HepG2 (cell line): ENCODE measurements around the gene ZNF287. TPM values are rescaled to one million over a fixed set of nuclear protein-coding genes. Genes with fewer than 3 reads are reported as not detected.
A peak's percentile ranks its signal among the peaks of the same experiment; 100 is the strongest.

Source experiments
- DBP ChIP-seq: sonication (generic); formaldehyde crosslinking; IDR thresholded peaks from 2 replicates; pipeline ENCODE4 v1.4.0; 2020; ENCODE audit warnings: missing genetic modification reagents; ENCODE audit errors: not compliant biosample characterization
- GABPB1 ChIP-seq: IDR thresholded peaks from 2 replicates; pipeline ENCODE4 v1.6.1; 2016; ENCODE audit warnings: mild to moderate bottlenecking, missing genetic modification reagents, moderate library complexity, missing compliant biosample characterization
- HOMEZ ChIP-seq: IDR thresholded peaks from 2 replicates; pipeline ENCODE4 v1.6.1; 2016; ENCODE audit warnings: low read depth
- MIER3 ChIP-seq: IDR thresholded peaks from 2 replicates; pipeline ENCODE4 v1.6.1; 2016; ENCODE audit warnings: missing compliant biosample characterization, borderline replicate concordance
- NCOA1 ChIP-seq: sonication (generic); formaldehyde crosslinking; IDR thresholded peaks from 2 replicates; pipeline ENCODE4 v1.9.0; 2021; ENCODE audit warnings: missing genetic modification reagents
- ZBTB40 ChIP-seq, 2 experiments: fragments of 450-650 bp in 1 of 2; sonication (generic) in 1 of 2; formaldehyde crosslinking in 1 of 2; IDR thresholded peaks; 2 replicates each; pipeline versions ENCODE4 v1.6.1 to v1.8.0; 2016 to 2022; ENCODE audit warnings: antibody characterized with exemption in 1 of 2, mild to moderate bottlenecking in 1 of 2, missing genetic modification reagents in 1 of 2
- ZNF281 ChIP-seq: sonication (generic); formaldehyde crosslinking; IDR thresholded peaks from 2 replicates; pipeline ENCODE4 v1.4.0; 2020; ENCODE audit warnings: missing genetic modification reagents, borderline replicate concordance
- ZNF484 ChIP-seq: sonication (generic); formaldehyde crosslinking; IDR thresholded peaks from 2 replicates; pipeline ENCODE4 v1.5.1; 2020; ENCODE audit warnings: mild to moderate bottlenecking, low read depth, missing genetic modification reagents, borderline replicate concordance
- ZNF7 ChIP-seq: IDR thresholded peaks from 2 replicates; pipeline ENCODE4 v1.6.1; 2016; ENCODE audit warnings: missing biosample characterization, missing genetic modification reagents
- ZNF761 ChIP-seq: sonication (generic); formaldehyde crosslinking; conservative IDR thresholded peaks from 2 replicates; pipeline ENCODE4 v1.4.0; 2020; ENCODE audit warnings: mild to moderate bottlenecking, missing genetic modification reagents
- ZNF777 ChIP-seq: sonication (generic); formaldehyde crosslinking; IDR thresholded peaks from 2 replicates; pipeline ENCODE4 v1.4.0; 2020; ENCODE audit warnings: missing genetic modification reagents
- polyA plus RNA-seq, 8 experiments: library from polyadenylated mRNA; depleted of rRNA in 3 of 8; stranded (reverse) in 7 of 8; unstranded in 1 of 8; fragments of >200 nt; fragmentation: Illumina TruSeq in 4 of 8; extraction: Trizol in 4 of 8; gene quantifications; 2 replicates each; pipeline versions ENCODE4 v1.2.1 to v1.2.3, GENCODE V29; 2011 to 2016; ENCODE audit warnings: low read depth in 4 of 8, missing spikeins in 1 of 8, mixed read lengths in 1 of 8; ENCODE audit not compliant: insufficient read depth in 1 of 8
- total RNA-seq, 5 experiments: library from RNA; depleted of rRNA; stranded (reverse); fragments of >200 nt; fragmentation: Illumina TruSeq; extraction: Trizol; gene quantifications; 2 replicates each; pipeline ENCODE4 v1.2.3, GENCODE V29; 2016; ENCODE audit warnings: low read depth in 1 of 5

The ZNF287 gene
- total and polyA plus RNA-seq, 2 of the 13 experiments (the other 11 are each of a cell fraction or from before 2014, with no cell fraction given): 0.21 TPM; not detected in 1

- TF ChIP-seq ZBTB40 (IDR thresholded peaks at IDR 0.05): no peak
- no peak for TF ChIP-seq ZBTB40 (CRISPR knock-in tag; IDR thresholded peaks at IDR 0.05)
- 0 out of 2 replicates have a peak, but pooled peaks have one; percentile 34 for TF ChIP-seq HOMEZ (CRISPR knock-in tag)
- peak; percentile 64; the same call in 1 of the 2 replicates for TF ChIP-seq NCOA1 (CRISPR knock-in tag)
- no peak for TF ChIP-seq ZNF281 (CRISPR knock-in tag)
- peak; percentile 51 for TF ChIP-seq ZNF777 (CRISPR knock-in tag)
- TF ChIP-seq MIER3: 0 out of 2 replicates have a peak, but pooled peaks have one; percentile 37
- TF ChIP-seq ZNF7 (CRISPR knock-in tag): no peak
- TF ChIP-seq ZNF484: no peak
- TF ChIP-seq GABPB1 (CRISPR knock-in tag): peak; percentile 67
- no peak for TF ChIP-seq ZNF761 (CRISPR knock-in tag)
- no peak for TF ChIP-seq DBP (CRISPR knock-in tag)
Observed at GRCh38 chr17:16589097-16589969, 20.3 kb upstream of the ZNF287 start (continued).
